BE2C (cell line): ENCODE measurements around the gene DUSP28.

ENCODE experiments used
- DNase-seq: peaks from one replicate; pipeline ENCODE4 v3.0.0-alpha.2; 2020
- H3K27me3 ChIP-seq: fragments of 250-450 bp; sonication (Bioruptor Pico); 2 replicates; pipeline ENCODE4 v1.5.1; 2020; ENCODE audit warnings: mild to moderate bottlenecking
- H3K36me3 ChIP-seq: fragments of 250-450 bp; sonication (Bioruptor Pico); 2 replicates; pipeline ENCODE4 v1.5.1; 2020; ENCODE audit warnings: mild to moderate bottlenecking
- H3K4me1 ChIP-seq: fragments of 250-450 bp; sonication (Bioruptor Pico); 2 replicates; pipeline ENCODE4 v1.5.1; 2020
- H3K4me3 ChIP-seq: 2 replicates; pipeline ENCODE4 v1.5.1; 2011; ENCODE audit warnings: low read depth, low read length
- H3K9me3 ChIP-seq: fragments of 250-450 bp; sonication (Bioruptor Pico); 2 replicates; pipeline ENCODE4 v1.5.1; 2020
- TF ChIP-seq, protein P1 (sequence below): IDR thresholded peaks from 2 replicates; pipeline ENCODE4 v1.5.1; 2012; ENCODE audit warnings: mild to moderate bottlenecking, low read depth, low read length

Gene DUSP28

DNA sequence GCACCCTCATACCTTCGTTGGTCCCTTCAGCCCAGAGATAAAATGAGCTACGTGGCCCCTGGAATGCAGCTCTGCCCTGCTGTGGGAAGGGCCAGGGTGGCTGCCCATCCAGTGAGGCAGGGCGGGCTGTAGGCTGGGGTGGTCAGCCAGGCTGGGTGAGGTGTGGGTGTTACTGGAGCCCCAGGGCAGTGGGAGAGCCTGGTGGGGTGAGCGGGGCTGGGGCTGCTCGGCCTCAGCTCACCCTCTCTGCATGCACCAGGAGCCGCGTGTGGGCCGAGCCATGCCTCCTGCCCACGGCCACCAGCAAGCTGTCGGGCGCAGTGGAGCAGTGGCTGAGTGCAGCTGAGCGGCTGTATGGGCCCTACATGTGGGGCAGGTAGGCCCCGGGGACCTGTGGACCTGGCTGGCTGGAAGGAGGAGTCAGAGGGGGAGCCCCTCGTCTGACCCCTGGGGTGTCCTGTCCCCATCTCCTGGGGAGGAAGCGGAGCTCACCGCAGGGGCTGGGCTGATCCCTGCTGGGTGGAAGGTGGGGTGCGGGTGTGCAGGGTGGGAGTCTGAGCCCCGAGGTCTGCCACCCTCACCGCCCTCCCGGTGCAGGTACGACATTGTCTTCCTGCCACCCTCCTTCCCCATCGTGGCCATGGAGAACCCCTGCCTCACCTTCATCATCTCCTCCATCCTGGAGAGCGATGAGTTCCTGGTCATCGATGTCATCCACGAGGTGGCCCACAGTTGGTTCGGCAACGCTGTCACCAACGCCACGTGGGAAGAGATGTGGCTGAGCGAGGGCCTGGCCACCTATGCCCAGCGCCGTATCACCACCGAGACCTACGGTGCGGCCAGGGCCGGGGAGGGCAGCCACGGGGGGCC is 13.6 kb downstream of the DUSP28 start:
- Histone ChIP-seq H3K27me3 (no peaks in the 10 kb centered on the region), H3K36me3 (peaks cover 23% of the 10 kb centered on the region), H3K4me3 (no peak overlapping the region), H3K9me3 (no peaks in the 10 kb centered on the region), H3K4me1 (peaks cover 3% of the 10 kb centered on the region; the same call in 1 of the 2 replicates)
- TF ChIP-seq, protein P1, sequence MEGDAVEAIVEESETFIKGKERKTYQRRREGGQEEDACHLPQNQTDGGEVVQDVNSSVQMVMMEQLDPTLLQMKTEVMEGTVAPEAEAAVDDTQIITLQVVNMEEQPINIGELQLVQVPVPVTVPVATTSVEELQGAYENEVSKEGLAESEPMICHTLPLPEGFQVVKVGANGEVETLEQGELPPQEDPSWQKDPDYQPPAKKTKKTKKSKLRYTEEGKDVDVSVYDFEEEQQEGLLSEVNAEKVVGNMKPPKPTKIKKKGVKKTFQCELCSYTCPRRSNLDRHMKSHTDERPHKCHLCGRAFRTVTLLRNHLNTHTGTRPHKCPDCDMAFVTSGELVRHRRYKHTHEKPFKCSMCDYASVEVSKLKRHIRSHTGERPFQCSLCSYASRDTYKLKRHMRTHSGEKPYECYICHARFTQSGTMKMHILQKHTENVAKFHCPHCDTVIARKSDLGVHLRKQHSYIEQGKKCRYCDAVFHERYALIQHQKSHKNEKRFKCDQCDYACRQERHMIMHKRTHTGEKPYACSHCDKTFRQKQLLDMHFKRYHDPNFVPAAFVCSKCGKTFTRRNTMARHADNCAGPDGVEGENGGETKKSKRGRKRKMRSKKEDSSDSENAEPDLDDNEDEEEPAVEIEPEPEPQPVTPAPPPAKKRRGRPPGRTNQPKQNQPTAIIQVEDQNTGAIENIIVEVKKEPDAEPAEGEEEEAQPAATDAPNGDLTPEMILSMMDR = no peak
- DNase-seq = peak; percentile 7

DNA sequence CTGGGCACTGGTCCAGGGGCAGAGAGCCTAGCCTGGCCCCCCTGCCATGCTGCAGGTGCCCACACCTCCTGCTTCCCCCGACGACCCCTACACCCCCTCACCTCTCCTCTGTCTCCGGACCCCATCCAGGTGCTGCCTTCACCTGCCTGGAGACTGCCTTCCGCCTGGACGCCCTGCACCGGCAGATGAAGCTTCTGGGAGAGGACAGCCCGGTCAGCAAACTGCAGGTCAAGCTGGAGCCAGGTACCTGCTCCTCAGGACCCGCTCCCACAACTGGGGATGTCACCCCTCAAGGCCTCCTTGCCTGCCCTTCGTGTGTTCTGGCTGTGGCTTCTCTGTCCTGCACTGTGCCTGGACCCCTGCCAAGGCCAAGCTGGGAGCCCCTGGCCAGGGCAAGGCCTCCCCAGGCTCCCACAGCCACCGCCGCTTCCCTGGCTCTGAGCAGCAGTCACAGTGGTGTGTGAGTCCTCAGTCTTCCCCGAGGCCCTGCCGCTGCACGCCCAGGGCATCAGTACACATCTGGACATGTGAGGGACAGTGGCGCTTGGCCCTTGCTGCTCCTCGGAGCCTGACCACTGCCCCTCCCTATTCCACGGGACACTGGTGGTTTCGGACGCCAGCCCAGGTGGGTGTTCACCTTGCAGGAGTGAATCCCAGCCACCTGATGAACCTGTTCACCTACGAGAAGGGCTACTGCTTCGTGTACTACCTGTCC is 14.4 kb downstream of the DUSP28 start:
- Histone ChIP-seq H3K4me1 (no peaks in the 10 kb centered on the region; the same call in 1 of the 2 replicates), H3K4me3 (no peak overlapping the region), H3K36me3 (peaks cover 26% of the 10 kb centered on the region), H3K27me3 (no peaks in the 10 kb centered on the region), H3K9me3 (no peaks in the 10 kb centered on the region)
- TF ChIP-seq, protein P1 = no peak
- no peak for DNase-seq

DNA sequence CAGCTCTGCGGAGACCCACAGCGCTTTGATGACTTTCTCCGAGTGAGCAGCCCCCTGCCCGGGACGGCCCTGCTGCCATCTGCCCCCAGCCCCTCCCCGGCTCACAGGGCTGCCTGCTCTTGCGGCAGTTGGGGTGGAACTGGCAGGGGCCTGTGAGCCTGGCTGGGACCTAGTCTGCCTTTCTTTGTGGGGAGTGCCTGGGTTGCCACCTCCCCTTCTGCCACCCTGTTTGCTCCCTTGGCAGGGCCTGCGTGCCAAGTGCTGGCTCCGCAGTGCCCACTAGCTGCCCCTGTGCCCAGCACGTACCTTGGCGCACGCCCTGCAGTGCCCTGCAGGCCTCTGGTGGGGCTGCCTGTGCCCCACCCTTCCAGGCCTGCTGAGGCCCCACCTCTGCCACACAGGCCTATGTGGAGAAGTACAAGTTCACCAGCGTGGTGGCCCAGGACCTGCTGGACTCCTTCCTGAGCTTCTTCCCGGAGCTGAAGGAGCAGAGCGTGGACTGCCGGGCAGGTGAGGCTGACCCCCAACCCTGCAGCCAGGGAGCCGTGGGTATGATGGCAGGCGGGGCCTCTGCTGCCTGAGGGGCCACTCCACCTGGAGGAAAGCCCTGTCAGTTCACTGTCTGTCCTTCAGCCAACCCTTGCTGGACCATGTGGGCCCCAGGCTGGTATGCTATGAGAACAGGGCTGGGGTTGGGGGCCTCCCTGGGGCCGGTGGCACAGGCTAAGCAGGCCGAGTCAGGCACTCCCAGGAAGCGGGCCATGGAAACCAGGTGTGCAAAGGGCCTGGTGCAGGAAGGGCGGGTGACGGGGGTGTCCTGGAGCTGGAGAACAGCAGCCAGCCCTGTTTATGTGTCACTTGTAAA is 15.2 kb downstream of the DUSP28 start:
- H3K36me3 ChIP-seq = peaks cover 26% of the 10 kb centered on the region
- no peak overlapping the region for H3K4me3 ChIP-seq
- H3K9me3 ChIP-seq = no peaks in the 10 kb centered on the region
- H3K27me3 ChIP-seq = no peaks in the 10 kb centered on the region
- TF ChIP-seq, protein P1 = no peak
- H3K4me1 ChIP-seq = no peaks in the 10 kb centered on the region
- DNase-seq = no peak

DNA sequence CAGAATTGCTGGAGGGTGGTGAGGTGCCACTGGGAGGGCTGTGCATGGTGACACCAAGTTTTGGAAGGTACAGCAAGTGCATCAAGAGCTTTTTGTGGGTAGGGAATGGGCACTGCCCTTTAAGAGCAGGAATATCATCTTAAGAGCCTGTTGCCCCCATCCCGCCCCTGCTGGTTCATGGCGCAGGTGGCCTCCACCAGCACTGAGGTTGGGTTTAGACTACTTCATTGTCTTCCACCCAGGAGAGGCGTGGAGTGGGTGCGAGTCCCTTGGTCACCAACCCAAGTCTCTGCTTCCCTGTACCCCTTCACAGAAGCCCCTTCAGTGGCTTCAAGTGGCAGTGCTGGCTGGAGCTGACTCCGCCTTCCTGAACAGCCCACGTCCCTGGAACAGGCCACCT is 15.9 kb downstream of the DUSP28 start:
- Histone ChIP-seq H3K4me1 (no peaks in the 10 kb centered on the region), H3K36me3 (peaks cover 26% of the 10 kb centered on the region), H3K4me3 (no peak overlapping the region), H3K27me3 (no peaks in the 10 kb centered on the region), H3K9me3 (no peaks in the 10 kb centered on the region)
- TF ChIP-seq, protein P1 = no peak
- DNase-seq = no peak

DNA sequence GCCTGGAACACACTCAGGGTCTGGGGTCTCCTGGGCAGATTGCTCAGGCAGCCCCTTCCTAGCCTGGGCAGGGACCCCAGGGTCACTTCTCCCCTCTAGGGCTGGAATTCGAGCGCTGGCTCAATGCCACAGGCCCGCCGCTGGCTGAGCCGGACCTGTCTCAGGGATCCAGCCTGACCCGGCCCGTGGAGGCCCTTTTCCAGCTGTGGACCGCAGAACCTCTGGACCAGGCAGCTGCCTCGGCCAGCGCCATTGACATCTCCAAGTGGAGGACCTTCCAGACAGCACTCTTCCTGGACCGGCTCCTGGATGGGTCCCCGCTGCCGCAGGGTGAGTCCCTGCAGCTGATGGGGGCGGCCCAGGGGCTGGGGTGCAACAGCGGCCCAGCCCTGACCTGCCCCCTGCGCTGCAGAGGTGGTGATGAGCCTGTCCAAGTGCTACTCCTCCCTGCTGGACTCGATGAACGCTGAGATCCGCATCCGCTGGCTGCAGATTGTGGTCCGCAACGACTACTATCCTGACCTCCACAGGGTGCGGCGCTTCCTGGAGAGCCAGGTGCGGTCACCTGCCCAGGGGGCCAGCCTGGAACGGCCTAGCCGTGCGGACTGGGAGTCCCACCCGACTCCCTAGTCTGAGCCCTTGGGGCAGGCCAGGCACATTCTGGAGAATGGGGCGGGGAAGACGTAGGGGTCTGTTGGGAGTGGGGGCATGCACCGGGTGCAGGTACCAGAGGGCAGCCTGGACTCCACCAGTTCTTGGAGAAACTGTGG is 16.5 kb downstream of the DUSP28 start:
- Histone ChIP-seq H3K4me1 (no peaks in the 10 kb centered on the region), H3K4me3 (no peak overlapping the region), H3K36me3 (peaks cover 26% of the 10 kb centered on the region), H3K9me3 (no peaks in the 10 kb centered on the region), H3K27me3 (no peaks in the 10 kb centered on the region)
- no peak for DNase-seq
- TF ChIP-seq, protein P1 = no peak
